HG02885 (cell line): ENCODE data around the gene KRTAP10-2.
"Not testable (repeated sequence)": the region's sequence is repeated elsewhere in the genome, so short reads cannot be mapped to it uniquely, and the experiment has no call there.

Experiments
- ATAC-seq: cut with Tn5 transposase; IDR thresholded peaks from one replicate; pipeline ENCODE4 v1.9.1; 2021; ENCODE audit warnings: mild to moderate bottlenecking; ENCODE audit not compliant: unreplicated experiment, poor library complexity

KRTAP10-2 gene

GRCh38 chr21:44568667-44569556 is 17.6 kb upstream of the KRTAP10-2 start:
- ATAC-seq: no peak

- no peak for ATAC-seq
Measured at GRCh38 chr21:44568261-44568660, 17.0 kb upstream of the KRTAP10-2 start.

GRCh38 chr21:44567481-44568171 is 16.3 kb upstream of the KRTAP10-2 start:
- no peak for ATAC-seq

- no peak for ATAC-seq
Measured at GRCh38 chr21:44566403-44566802, 15.1 kb upstream of the KRTAP10-2 start.

- ATAC-seq: no peak
Measured at GRCh38 chr21:44564886-44565598, 13.7 kb upstream of the KRTAP10-2 start.

GRCh38 chr21:44564099-44564498 is 12.8 kb upstream of the KRTAP10-2 start:
- ATAC-seq: no peak

GRCh38 chr21:44558695-44559094 is 7.4 kb upstream of the KRTAP10-2 start, which contains the start of gene KRTAP10-3:
TSS of gene KRTAP10-3 (minus strand) at chr21:44558795. CDS start at chr21:44558715, 80 bp downstream.
- no peak for ATAC-seq

- ATAC-seq: not testable (repeated sequence)
Measured at GRCh38 chr21:44558329-44558675, 7.0 kb upstream of the KRTAP10-2 start.

GRCh38 chr21:44557491-44558328 is 6.4 kb upstream of the KRTAP10-2 start:
- ATAC-seq: no peak

- ATAC-seq: no peak
Measured at GRCh38 chr21:44556879-44557278, 5.6 kb upstream of the KRTAP10-2 start.

- no peak for ATAC-seq
Measured at GRCh38 chr21:44555200-44555875, 4.0 kb upstream of the KRTAP10-2 start.

- ATAC-seq: no peak
Measured at GRCh38 chr21:44552681-44553080, 1.4 kb upstream of the KRTAP10-2 start.

- no peak for ATAC-seq
Measured at GRCh38 chr21:44552136-44552535, 831 bp upstream of the KRTAP10-2 start.

GRCh38 chr21:44550807-44551206 is 498 bp downstream of the KRTAP10-2 start:
- no peak for ATAC-seq

- not testable (repeated sequence) for ATAC-seq
Measured at GRCh38 chr21:44550285-44550684, 1.0 kb downstream of the KRTAP10-2 start.

GRCh38 chr21:44549525-44550211 is 1.6 kb downstream of the KRTAP10-2 start:
- no peak for ATAC-seq

- ATAC-seq: no peak
Measured at GRCh38 chr21:44548922-44549321, 2.4 kb downstream of the KRTAP10-2 start.

GRCh38 chr21:44548381-44548780 is 2.9 kb downstream of the KRTAP10-2 start:
- ATAC-seq: no peak
